ENCODE data around the gene GPT2.

DNA sequence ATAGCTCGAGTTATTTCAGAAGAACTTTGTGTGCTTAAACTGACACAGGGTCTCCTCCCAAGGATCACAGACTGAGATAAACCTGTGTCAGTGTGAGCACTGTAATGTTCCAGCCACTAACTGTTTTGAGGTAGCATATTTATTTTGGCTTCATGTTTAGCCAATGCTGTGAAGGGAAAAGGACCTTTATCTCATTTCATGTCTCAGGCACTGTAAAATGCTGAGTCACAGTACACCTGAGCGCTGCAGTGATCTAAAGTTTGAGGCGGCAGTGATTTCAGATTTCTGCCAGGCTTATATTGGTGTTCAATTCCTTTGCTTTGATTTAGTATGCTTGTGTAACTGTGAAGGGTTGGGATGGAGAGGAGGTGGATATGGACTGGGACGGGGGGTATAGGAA, 92.4 kb downstream of the GPT2 start:
- TF ChIP-seq, protein P1, sequence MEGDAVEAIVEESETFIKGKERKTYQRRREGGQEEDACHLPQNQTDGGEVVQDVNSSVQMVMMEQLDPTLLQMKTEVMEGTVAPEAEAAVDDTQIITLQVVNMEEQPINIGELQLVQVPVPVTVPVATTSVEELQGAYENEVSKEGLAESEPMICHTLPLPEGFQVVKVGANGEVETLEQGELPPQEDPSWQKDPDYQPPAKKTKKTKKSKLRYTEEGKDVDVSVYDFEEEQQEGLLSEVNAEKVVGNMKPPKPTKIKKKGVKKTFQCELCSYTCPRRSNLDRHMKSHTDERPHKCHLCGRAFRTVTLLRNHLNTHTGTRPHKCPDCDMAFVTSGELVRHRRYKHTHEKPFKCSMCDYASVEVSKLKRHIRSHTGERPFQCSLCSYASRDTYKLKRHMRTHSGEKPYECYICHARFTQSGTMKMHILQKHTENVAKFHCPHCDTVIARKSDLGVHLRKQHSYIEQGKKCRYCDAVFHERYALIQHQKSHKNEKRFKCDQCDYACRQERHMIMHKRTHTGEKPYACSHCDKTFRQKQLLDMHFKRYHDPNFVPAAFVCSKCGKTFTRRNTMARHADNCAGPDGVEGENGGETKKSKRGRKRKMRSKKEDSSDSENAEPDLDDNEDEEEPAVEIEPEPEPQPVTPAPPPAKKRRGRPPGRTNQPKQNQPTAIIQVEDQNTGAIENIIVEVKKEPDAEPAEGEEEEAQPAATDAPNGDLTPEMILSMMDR (IDR thresholded peaks at IDR 0.05): no peak
- TF ChIP-seq POLR2A (IDR thresholded peaks at IDR 0.05) (no peak), EP300 (IDR thresholded peaks at IDR 0.05) (no peak)

All from tibial nerve (tissue), 4 donors.